Prostate gland (tissue), 2 donors: ENCODE results near the gene NOL9. TPM values are rescaled to one million over a fixed set of nuclear protein-coding genes. Genes with fewer than 3 reads are reported as not detected.
A peak's percentile ranks its signal among the peaks of the same experiment; 100 is the strongest.

Experiments used
- DNase-seq: peaks from one replicate; pipeline ENCODE4 v3.0.0-alpha.2; 2019; ENCODE audit warnings: low spot score
- H3K27ac ChIP-seq, 2 donors: fragments of 200-600 bp; sonication (generic); 2 replicates each; pipeline ENCODE4 v1.5.1; 2017 to 2019
- H3K27me3 ChIP-seq: fragments of 200-600 bp; sonication (generic); replicated peaks from 2 replicates; pipeline ENCODE4 v1.5.1; 2019; ENCODE audit not compliant: insufficient read depth
- H3K36me3 ChIP-seq, 2 donors: fragments of 200-600 bp; sonication (generic); 1 replicate in 1 of 2; 2 replicates in 1 of 2; pipeline versions ENCODE4 v1.5.1 to v1.8.1; 2017 to 2019
- H3K4me1 ChIP-seq: fragments of 200-600 bp; sonication (generic); replicated peaks from 2 replicates; pipeline ENCODE4 v1.5.1; 2019
- H3K4me3 ChIP-seq, 2 donors: fragments of 200-600 bp; sonication (generic); 2 replicates each; pipeline ENCODE4 v1.5.1; 2017 to 2019
- H3K9me3 ChIP-seq: fragments of 200-600 bp; sonication (generic); 2 replicates; pipeline ENCODE4 v1.5.1; 2017
- POLR2A ChIP-seq: fragments of 450-650 bp; IDR thresholded peaks from one replicate; pipeline ENCODE4 v1.6.1; 2016; ENCODE audit warnings: antibody characterized with exemption, mild to moderate bottlenecking
- POLR2AphosphoS5 ChIP-seq: sonication (generic); formaldehyde crosslinking; IDR thresholded peaks from one replicate; pipeline ENCODE4 v1.6.1; 2017; ENCODE audit warnings: antibody characterized with exemption
- WGBS: methylation state at CpG from one replicate; pipeline ENCODE4 v1.1.5; 2018; 5-methylcytosine and 5-hydroxymethylcytosine counted together
- intact Hi-C: fragments of 100-400 bp; cut with DNase I; formaldehyde crosslinking; loops from one replicate; pipeline ENCODE4 v1.14.2; 2022
- total RNA-seq, 2 donors: library from RNA; depleted of rRNA; stranded (reverse); fragments of >200 nt; gene quantifications; one replicate each; pipeline ENCODE4 v1.1.0, GENCODE V29; 2016
- TF ChIP-seq, protein P1 (sequence below), 4 experiments: fragments of 200-600 bp in 2 of 4; fragments of 450-650 bp in 2 of 4; sonication (generic) in 2 of 4; IDR thresholded peaks; 1 replicate in 3 of 4; 2 replicates in 1 of 4; pipeline ENCODE4 v1.5.1; 2016 to 2019; ENCODE audit warnings: antibody characterized with exemption in 4 of 4, mild to moderate bottlenecking in 2 of 4, moderate library complexity in 2 of 4

Gene NOL9
- total RNA-seq, 2 donors from 2014 or later = 15.7 to 20.9 TPM

GRCh38 chr1:6500544-6501278 lies 53.6 kb downstream of the NOL9 start:
- no peaks in the 10 kb centered on the region for H3K27me3 ChIP-seq
- TF ChIP-seq, protein P1, sequence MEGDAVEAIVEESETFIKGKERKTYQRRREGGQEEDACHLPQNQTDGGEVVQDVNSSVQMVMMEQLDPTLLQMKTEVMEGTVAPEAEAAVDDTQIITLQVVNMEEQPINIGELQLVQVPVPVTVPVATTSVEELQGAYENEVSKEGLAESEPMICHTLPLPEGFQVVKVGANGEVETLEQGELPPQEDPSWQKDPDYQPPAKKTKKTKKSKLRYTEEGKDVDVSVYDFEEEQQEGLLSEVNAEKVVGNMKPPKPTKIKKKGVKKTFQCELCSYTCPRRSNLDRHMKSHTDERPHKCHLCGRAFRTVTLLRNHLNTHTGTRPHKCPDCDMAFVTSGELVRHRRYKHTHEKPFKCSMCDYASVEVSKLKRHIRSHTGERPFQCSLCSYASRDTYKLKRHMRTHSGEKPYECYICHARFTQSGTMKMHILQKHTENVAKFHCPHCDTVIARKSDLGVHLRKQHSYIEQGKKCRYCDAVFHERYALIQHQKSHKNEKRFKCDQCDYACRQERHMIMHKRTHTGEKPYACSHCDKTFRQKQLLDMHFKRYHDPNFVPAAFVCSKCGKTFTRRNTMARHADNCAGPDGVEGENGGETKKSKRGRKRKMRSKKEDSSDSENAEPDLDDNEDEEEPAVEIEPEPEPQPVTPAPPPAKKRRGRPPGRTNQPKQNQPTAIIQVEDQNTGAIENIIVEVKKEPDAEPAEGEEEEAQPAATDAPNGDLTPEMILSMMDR (IDR thresholded peaks at IDR 0.05) = no peak
- TF ChIP-seq POLR2AphosphoS5 (no peak), POLR2A (no peak)
- 51% methylated on average over 27 of the region's 27 CpGs for WGBS
- H3K4me1 ChIP-seq = peaks cover 3% of the 10 kb centered on the region
- no peak overlapping the region for H3K4me3 ChIP-seq
- H3K9me3 ChIP-seq = no peaks in the 10 kb centered on the region
- no peak for DNase-seq
- intact Hi-C loops = no loop called here
- H3K36me3 ChIP-seq = no peaks in the 10 kb centered on the region
- H3K27ac ChIP-seq = no peak overlapping the region

GRCh38 chr1:6499296-6499695 lies 55.0 kb downstream of the NOL9 start:
- Histone ChIP-seq H3K36me3 (no peaks in the 10 kb centered on the region), H3K27ac (no peak overlapping the region), H3K27me3 (no peaks in the 10 kb centered on the region), H3K4me1 (peaks cover 3% of the 10 kb centered on the region), H3K4me3 (no peak overlapping the region), H3K9me3 (no peaks in the 10 kb centered on the region)
- no peak for TF ChIP-seq POLR2A
- TF ChIP-seq, protein P1 (IDR thresholded peaks at IDR 0.05) = no peak
- TF ChIP-seq POLR2AphosphoS5 = no peak
- DNase-seq = no peak
- intact Hi-C loops = no loop called here
- WGBS = 95% methylated on average over 4 of the region's 4 CpGs

GRCh38 chr1:6498576-6499111 lies 55.7 kb downstream of the NOL9 start:
- Histone ChIP-seq H3K9me3 (no peaks in the 10 kb centered on the region), H3K4me3 (no peak overlapping the region), H3K27ac (no peak overlapping the region), H3K36me3 (no peaks in the 10 kb centered on the region), H3K27me3 (no peaks in the 10 kb centered on the region), H3K4me1 (peaks cover 3% of the 10 kb centered on the region)
- TF ChIP-seq POLR2AphosphoS5 (no peak), POLR2A (no peak)
- TF ChIP-seq, protein P1 (IDR thresholded peaks at IDR 0.05) = no peak
- DNase-seq = no peak
- WGBS = 73% methylated on average over 11 of the region's 13 CpGs
- intact Hi-C loops = no loop called here

DNA sequence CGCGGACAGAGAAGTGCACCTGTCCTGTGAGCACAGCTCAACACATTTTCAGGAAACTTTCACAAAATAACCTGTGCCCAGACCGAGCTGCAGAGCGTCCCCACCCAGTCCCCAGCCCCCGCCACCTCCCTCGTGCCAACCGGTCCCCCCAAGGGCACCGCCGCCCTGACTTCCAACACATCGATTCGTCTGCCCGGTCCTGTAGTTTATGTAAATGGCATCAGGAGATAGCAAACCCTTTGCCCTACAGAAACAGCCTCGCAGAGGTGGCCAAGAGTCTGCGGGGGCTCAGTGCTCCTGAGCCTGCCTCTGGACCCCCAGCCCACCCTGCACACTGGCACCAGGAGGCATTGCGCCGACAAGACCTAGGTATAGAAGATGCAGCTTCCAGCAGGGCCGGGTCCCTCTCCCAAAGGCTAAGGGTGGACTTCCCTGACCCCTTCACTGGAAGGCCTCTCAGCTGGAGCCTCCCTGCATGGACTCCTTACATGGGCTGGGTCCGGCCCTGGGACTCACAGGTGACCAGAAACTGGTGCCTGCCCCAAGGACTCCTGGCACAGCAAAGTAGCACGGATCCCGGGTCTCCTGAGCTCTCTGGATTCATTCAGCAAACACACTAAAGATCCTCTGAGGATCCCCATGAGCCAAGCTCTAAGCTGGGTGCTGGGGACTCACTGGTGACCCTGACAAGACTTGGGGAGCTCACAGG lies 56.3 kb downstream of the NOL9 start:
- Histone ChIP-seq H3K4me1 (peaks cover 3% of the 10 kb centered on the region), H3K27ac (no peak overlapping the region), H3K9me3 (no peaks in the 10 kb centered on the region), H3K36me3 (no peaks in the 10 kb centered on the region), H3K27me3 (no peaks in the 10 kb centered on the region), H3K4me3 (peak overlapping the region; percentile 37 to 61)
- no peak for DNase-seq
- intact Hi-C loops = no loop called here
- WGBS = 28% methylated on average over 20 of the region's 20 CpGs
- TF ChIP-seq POLR2A = no peak
- no peak for TF ChIP-seq POLR2AphosphoS5
- TF ChIP-seq, protein P1 (IDR thresholded peaks at IDR 0.05) = no peak
